GM13976 (cell line): Measurements from ENCODE around the gene CHST15.
"Not testable (repeated sequence)": the region's sequence is repeated elsewhere in the genome, so short reads cannot be mapped to it uniquely, and the experiment has no call there.

Experiments
- DNase-seq: peaks from one replicate; pipeline ENCODE4 v3.0.0; 2012; ENCODE audit warnings: low spot score
- in situ Hi-C: fragments of 300-500 bp; cut with MboI; formaldehyde crosslinking; loops from one replicate; pipeline ENCODE4 v1.12.0; 2022; ENCODE audit warnings: low sequenced_read_pairs, mixed read lengths, inconsistent platforms; ENCODE audit not compliant: unreplicated experiment
- TF ChIP-seq, protein P1 (sequence below): IDR thresholded peaks from 2 replicates; pipeline ENCODE4 v1.5.1; 2012; ENCODE audit warnings: borderline replicate concordance, mild to moderate bottlenecking; ENCODE audit not compliant: insufficient read depth; ENCODE audit errors: extremely low read depth, missing control alignments, control extremely low read depth

The CHST15 gene

DNA sequence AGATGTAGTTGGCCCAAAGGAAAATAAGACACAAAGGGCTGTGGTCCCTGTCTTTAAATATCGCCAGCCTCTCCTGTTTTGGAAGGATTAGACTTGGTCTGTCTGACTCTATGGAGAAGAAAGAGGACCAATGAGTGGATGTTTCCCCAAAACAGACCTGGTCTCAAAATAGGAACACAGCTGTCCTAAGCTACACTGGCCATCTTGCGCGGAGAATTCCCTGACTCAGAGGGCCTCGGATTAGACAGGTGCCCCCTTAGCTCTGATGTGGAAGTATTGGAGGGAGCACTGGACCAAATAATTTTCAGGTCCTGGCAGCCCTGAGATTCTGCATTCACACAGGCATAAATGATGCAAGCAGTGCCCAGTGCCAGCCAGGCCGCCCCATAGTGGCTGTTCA is 56.1 kb downstream of the CHST15 start:
- in situ Hi-C loops: no loop called here
- DNase-seq: no peak
- TF ChIP-seq, protein P1, sequence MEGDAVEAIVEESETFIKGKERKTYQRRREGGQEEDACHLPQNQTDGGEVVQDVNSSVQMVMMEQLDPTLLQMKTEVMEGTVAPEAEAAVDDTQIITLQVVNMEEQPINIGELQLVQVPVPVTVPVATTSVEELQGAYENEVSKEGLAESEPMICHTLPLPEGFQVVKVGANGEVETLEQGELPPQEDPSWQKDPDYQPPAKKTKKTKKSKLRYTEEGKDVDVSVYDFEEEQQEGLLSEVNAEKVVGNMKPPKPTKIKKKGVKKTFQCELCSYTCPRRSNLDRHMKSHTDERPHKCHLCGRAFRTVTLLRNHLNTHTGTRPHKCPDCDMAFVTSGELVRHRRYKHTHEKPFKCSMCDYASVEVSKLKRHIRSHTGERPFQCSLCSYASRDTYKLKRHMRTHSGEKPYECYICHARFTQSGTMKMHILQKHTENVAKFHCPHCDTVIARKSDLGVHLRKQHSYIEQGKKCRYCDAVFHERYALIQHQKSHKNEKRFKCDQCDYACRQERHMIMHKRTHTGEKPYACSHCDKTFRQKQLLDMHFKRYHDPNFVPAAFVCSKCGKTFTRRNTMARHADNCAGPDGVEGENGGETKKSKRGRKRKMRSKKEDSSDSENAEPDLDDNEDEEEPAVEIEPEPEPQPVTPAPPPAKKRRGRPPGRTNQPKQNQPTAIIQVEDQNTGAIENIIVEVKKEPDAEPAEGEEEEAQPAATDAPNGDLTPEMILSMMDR: no peak

GRCh38 chr10:124036746-124037145 is 56.7 kb downstream of the CHST15 start:
- TF ChIP-seq, protein P1: no peak
- no peak for DNase-seq
- in situ Hi-C loops: no loop called here

DNA sequence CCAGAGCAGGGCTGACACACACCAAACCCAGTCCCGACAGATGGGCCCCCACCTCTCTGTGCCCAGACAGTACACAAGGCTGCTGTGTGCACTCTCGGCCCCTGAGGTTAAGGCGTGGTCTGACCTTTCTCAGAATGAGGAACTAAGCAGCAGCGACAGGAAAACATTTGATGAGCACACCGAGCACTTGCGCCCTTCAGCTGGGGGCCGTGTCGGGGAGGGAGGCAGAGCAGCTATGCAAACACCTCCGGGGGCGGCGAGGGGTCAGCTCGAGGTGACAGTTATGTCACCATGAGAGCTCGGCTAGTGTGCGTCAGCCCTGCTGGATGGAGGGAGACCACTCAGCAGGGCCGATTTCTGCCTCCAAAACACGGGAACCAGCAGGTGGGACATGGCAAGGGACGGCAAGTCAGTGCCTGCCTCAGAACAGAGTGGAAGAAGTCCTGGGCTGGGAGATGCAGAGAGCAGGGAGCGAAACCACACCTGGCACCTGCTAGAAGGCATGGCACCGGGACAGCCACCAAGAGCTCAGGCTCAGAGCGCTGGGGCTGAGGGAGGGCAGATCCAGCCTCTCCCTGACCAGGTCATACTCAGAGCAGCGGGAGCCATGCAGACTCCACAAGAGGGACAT is 57.4 kb downstream of the CHST15 start:
- in situ Hi-C loops: no loop called here
- TF ChIP-seq, protein P1: no peak
- peak; percentile 93 for DNase-seq

- in situ Hi-C loops: no loop called here
- TF ChIP-seq, protein P1: no peak
- DNase-seq: peak; percentile 39
Observed at GRCh38 chr10:124035306-124035927, 58.0 kb downstream of the CHST15 start.

- DNase-seq, in situ Hi-C loops: not testable (repeated sequence)
Observed at GRCh38 chr10:124034576-124035305, 58.7 kb downstream of the CHST15 start.

- DNase-seq: no peak
- TF ChIP-seq, protein P1: no peak
- in situ Hi-C loops: no loop called here
Observed at GRCh38 chr10:124033887-124034218, 59.5 kb downstream of the CHST15 start.
